Hematopoietic multipotent progenitor cell treated with erythropoietin and hydrocortisone succinate and interleukin-3 and kit ligand, for 17 days (in vitro differentiated cells): Measurements from ENCODE around the gene OAT.
"Not testable (repeated sequence)": the region's sequence is repeated elsewhere in the genome, so short reads cannot be mapped to it uniquely, and the experiment has no call there.

Source experiments
- DNase-seq: peaks from one replicate; pipeline ENCODE4 v3.0.0-alpha.2; 2015; ENCODE audit warnings: low spot score

The OAT gene

DNA sequence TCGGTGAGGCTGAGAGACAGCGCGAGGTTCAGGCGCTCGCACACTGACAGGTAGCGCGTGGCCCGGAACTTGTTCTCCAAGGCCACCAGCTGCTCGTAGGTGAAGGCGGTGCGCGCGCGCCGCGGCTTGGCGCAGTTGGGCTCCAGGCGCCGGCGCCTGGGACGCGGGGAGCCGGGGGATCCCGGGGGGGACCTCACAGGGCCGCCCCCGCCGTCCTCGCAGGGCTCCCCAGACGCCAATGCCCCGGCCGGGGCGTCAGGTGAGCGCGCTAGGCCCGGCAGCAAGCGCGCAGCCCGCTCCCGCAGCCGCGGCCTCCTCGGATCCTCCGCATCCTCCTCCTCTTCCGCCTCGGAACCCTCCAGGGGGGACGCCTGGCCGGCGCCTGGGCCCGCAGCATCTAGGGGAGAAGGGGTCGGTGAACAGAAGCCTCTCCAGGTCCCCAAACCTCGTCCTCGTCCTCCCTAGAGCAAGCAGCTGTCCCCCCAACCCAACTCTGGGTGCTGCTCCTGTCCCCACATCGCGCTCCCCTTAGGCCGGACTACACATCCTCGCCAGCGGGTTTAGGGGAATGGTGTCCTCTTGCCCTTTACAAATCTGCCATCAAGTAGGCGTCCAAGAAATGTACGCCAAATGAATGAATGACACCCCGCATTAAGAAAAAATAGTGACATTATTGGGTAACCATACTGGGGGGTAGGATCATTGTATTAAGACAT lies 29.2 kb upstream of the OAT start:
- DNase-seq = no peak

- DNase-seq = no peak
Observed at GRCh38 chr10:124446830-124447750, 28.4 kb upstream of the OAT start.

- DNase-seq = not testable (repeated sequence)
Observed at GRCh38 chr10:124441694-124442093, 23.0 kb upstream of the OAT start.

GRCh38 chr10:124436191-124436638 lies 17.5 kb upstream of the OAT start:
- no peak for DNase-seq

DNA sequence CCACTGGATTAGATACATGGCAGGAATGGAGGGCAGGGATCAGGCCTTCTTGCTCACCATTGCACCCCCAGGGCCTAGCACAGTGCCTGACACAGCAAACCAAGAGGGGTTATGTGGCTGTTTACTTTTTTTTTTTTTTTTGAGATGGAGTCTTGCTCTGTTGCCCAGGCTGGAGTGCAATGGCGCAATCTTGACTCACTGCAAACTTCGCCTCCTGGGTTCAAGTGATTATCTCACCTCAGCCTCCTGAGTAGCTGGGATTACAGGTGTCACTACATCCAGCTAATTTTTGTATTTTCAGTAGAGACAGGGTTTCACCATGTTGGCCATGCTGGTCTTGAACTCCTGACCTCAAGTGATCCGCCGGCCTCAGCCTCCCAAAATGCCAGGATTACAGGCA lies 17.0 kb upstream of the OAT start:
- not testable (repeated sequence) for DNase-seq

DNA sequence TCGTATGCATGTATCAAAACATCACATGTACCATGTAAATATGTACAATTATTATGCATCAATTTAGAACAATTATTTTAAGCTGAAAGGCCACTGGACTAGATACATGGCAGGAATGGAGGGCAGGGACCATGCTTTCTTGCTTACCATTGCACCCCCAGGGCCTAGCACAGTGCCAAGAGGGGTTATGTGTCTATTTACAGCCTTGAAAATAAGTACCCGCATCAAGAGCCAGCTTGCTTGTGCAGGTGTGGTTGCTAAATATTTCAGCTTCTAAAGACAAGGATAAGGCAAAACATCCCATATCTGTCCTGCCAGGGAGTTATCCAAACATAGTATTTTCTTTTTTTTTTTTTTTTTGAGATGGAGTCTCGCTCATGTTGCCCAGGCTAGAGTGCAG lies 14.7 kb upstream of the OAT start:
- DNase-seq = no peak

DNA sequence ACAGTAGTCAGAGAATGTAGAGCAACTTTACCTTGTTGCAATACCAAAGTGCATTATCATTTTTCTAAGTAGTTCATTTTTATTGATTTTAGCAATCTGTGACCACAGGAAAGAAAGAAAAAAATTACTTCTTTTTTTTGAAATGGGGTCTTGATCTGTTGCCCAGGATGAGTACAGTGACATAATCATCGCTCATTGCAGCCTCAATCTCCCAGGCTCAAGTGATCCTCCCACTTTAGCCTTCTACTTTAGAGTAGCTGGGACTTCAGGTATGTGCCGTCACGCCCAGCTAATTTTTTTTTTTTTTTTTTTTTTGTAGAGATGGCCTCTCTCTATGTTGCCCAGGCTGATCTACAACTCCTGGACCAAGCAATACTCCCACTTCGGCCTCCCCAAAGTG lies 11.4 kb upstream of the OAT start:
- DNase-seq = no peak

DNA sequence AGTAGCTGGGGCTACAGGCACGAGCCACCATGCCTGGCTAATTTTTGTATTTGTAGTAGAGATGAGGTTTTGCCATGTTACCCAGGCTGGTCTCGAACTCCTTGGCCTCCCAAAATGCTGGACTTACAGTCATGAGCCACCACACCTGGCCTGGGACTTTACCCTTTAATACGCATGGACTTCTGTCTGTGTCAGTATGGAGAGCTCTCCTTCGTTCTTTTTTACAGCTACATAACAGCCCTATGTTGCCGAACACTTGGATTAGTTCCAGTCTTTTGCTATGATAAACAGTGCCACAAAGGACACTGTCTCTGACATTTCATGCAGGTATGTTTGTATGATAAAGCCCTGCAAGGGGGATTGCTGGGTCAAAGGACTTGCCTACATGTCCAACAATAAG lies 10.9 kb upstream of the OAT start:
- no peak for DNase-seq

- DNase-seq = no peak
Observed at GRCh38 chr10:124428207-124428777, 9.6 kb upstream of the OAT start.

DNA sequence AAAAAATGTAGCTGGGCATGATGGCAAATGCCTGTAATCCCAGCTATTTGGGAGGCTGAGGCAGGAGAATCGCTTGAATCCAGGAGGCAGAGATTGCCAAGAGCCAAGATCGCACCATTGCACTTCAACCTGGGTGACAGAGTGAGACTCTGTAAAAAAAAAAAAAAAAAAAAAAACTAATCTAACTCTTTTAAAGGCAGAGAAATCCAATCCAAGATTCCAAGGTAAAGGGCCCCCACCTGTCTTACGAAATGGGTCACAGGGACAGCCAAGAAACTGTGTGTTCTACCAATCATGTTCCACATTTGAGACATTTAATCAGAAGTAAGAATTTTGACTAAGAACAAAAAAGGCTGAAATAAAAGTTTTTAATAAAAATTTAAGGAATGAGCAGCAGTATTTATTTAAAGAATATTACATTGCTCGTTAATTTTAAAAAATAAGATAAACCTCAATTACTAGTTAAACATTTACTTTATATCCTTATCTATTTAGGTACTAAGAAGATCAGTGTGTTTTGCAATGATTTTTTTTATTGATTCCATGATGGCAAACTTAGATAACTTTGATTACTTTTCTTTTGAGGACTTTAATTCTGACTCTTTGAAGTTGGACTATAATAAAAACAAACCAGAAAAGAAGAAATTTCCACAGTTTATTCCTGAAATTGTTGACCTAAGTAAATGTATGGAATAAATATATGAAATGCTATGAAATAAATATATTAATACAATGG lies 6.7 kb upstream of the OAT start:
- DNase-seq = no peak

DNA sequence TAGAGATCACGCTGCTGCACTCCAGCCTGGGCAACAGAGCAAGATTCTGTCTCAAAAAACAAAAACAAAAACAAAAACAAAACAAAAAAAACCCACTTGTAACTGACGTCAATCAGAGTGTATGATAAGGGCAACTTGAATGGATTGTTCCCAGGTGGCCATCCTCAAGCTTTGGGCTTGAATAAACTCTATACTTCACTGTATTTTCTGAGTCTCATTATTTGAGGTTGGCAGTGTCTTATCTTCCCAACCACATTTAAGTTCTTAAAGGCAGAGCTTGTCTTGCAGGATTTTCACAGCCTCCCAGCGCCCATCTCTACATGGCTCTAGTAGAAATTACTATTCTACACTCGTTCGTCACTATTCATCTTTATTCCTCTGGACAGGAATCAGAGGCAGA lies 5.1 kb upstream of the OAT start:
- peak; percentile 62 for DNase-seq

- DNase-seq = no peak
Observed at GRCh38 chr10:124422742-124423141, 4.0 kb upstream of the OAT start.

- peak; percentile 79 for DNase-seq
Observed at GRCh38 chr10:124420254-124420653, 1.5 kb upstream of the OAT start.

DNA sequence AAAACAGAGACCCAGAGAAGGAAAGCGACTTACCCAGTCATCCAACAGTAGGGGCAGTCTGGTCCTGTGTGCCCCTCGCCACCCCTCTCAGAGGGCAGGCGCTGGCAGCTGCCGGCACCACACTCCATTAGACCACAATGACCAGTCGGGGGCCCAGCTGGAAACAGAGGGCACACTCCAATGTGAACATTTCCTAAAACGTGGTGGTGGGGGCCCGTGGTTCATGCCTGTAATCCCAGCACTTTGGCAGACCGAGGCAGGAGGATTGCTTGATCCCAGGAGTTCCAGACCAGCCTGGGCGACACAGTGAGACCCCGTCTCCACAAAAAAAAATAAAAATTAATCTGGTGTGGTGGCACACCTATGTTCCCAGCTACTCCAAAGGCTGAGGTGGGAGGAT lies 912 bp upstream of the OAT start:
- DNase-seq = no peak

DNA sequence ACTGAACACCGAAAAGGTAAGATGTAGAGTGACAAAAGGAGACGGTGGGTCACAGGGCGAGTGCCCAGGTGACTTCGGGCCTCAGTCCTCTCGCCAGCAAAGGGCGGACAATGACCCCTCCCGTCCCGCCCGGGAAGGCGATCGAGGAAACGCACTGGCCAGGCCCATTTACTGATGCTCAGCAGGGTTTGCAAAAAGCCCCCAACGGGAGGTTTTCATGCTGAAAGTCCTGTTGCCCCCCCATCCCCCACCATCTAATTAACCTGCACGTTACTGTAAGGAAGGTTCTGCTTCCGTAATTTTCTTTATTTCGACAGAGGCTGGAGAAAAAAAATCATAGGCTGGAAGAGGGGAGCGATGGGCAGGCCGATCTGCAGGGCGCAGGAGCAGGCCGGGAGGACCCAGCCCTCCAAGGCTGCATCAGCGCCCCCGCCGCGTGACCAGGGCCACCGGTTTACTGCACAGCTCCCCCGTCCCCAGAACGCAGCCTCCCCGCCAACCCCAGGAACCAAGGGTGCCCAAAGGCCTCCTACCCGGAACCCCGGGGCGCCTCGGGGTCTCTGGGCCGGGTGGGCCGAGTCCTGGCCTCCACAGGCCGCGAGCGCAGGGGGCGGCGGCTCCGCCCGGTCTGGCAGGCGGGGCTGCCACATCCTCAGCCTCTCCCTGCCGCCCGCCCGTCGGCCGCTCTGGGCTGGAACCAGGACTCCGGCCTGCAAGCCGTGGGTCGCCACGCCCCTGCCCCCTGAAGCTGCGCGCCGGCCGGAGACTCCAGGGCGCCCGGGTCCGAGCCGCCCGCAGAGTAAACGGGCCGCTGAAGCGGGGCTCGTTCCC lies 613 bp downstream of the OAT start:
- DNase-seq = peak; percentile 74

- DNase-seq = peak; percentile 37
Observed at GRCh38 chr10:124416733-124417132, 2.0 kb downstream of the OAT start.

DNA sequence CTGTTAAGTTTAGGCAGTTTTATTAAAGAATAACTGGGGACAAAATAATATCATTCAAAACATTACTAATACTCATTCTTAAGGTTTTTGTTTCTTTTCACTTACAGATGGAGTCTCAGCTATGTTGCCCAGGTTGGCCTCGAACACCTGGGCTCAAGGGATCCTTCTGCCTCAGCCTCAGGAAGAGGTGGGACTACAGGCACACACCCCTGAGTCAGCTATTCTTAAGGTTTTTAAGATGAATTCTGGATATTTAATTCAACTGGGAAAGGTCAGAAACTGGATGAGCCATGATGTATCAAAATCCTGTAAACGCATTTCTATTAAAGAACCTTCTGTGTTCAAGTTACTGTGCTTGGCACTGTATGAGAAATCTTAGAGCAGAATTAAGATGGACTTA lies 3.5 kb downstream of the OAT start:
- DNase-seq = peak; percentile 39

DNA sequence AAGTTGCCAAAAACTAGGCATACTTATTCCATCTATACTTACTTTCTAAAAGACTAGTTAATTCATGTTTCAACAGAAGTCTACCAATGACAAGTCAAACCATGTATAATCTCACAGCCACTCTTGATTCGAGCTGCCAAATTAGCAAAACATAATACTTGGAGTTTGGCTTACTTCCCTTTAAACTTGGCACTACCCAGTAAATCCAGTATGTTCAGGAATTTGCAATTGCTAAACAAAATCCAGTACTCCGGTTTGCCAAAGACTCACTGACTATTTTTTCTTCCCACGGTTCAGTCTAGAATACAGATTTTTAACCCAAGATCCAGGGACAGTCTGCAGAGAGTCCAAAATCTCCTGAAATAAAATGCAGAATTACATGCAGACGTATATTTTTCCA lies 4.6 kb downstream of the OAT start:
- DNase-seq = no peak

GRCh38 chr10:124409696-124410095 lies 9.0 kb downstream of the OAT start:
- DNase-seq = no peak

- no peak for DNase-seq
Observed at GRCh38 chr10:124408357-124408756, 10.4 kb downstream of the OAT start.

- DNase-seq = no peak
Observed at GRCh38 chr10:124407456-124407855, 11.3 kb downstream of the OAT start.
